Heart left ventricle (tissue), 16 donors: ENCODE measurements around the gene CPB2. TPM values are rescaled to one million over a fixed set of nuclear protein-coding genes. Genes with fewer than 3 reads are reported as not detected.

Experiments used
- ATAC-seq, 4 donors: fragments of 200-7000 bp; cut with Tn5 transposase; one replicate each; pipeline ENCODE4 v1.9.1; 2020 to 2022; ENCODE audit warnings: moderate library complexity in 4 of 4, mild to moderate bottlenecking in 3 of 4, moderate number of reproducible peaks in 1 of 4
- DNase-seq, 5 donors: peaks; one replicate each; pipeline ENCODE4 v3.0.0-alpha.2; 2020
- H3K27ac ChIP-seq, 12 donors: fragments of 200-600 bp; sonication (generic) in 4 of 12; one replicate each; pipeline versions ENCODE4 v1.5.0 to v1.8.0; 2016 to 2022; ENCODE audit warnings: mild to moderate bottlenecking in 2 of 12
- H3K27me3 ChIP-seq, 9 donors: fragments of 200-600 bp; sonication (generic) in 2 of 9; one replicate each; pipeline versions ENCODE4 v1.5.1 to v1.8.0; 2016 to 2022; ENCODE audit warnings: mild to moderate bottlenecking in 3 of 9
- H3K36me3 ChIP-seq, 9 donors: fragments of 200-600 bp; sonication (generic) in 2 of 9; one replicate each; pipeline versions ENCODE4 v1.5.0 to v1.8.0; 2018 to 2022; ENCODE audit warnings: mild to moderate bottlenecking in 2 of 9
- H3K4me1 ChIP-seq, 12 donors: fragments of 200-600 bp; sonication (generic) in 4 of 12; one replicate each; pipeline versions ENCODE4 v1.5.0 to v1.8.0; 2016 to 2022; ENCODE audit warnings: mild to moderate bottlenecking in 3 of 12
- H3K4me3 ChIP-seq, 12 donors: fragments of 200-600 bp; sonication (generic) in 4 of 12; one replicate each; pipeline versions ENCODE4 v1.5.0 to v1.8.0; 2017 to 2022; ENCODE audit warnings: mild to moderate bottlenecking in 9 of 12, moderate library complexity in 4 of 12
- H3K9me3 ChIP-seq, 12 donors: fragments of 200-600 bp; sonication (generic) in 4 of 12; one replicate each; pipeline versions ENCODE4 v1.5.0 to v1.8.0; 2016 to 2022; ENCODE audit warnings: mild to moderate bottlenecking in 1 of 12
- CTCF ChIP-seq, 12 donors: fragments of 200-600 bp; sonication (generic) in 4 of 12; IDR thresholded peaks; one replicate each; pipeline versions ENCODE4 v1.5.0 to v1.8.0; 2018 to 2022; ENCODE audit warnings: antibody characterized with exemption in 12 of 12, mild to moderate bottlenecking in 5 of 12
- POLR2A ChIP-seq, 2 donors: fragments of 450-650 bp; IDR thresholded peaks; one replicate each; pipeline ENCODE4 v1.6.1; 2017; ENCODE audit warnings: antibody characterized with exemption in 2 of 2, mild to moderate bottlenecking in 2 of 2, moderate library complexity in 2 of 2
- WGBS, 4 donors: extraction: QIAGEN DNeasy Blood & Tissue Kit in 2 of 4; methylation state at CpG; one replicate each; pipeline versions ENCODE4 v1.1.5 to v1.1.7; 2013 to 2018; 5-methylcytosine and 5-hydroxymethylcytosine counted together
- intact Hi-C, 10 donors: fragments of 100-400 bp; cut with DNase I; formaldehyde crosslinking; loops; one replicate each; pipeline versions ENCODE4 v1.11.1 to v1.14.2; 2022
- polyA plus RNA-seq, 2 donors: library from polyadenylated mRNA; stranded (reverse); fragments of 200-250 nt; gene quantifications; one replicate each; pipeline ENCODE4 v1.2.3, GENCODE V29; 2013
- total RNA-seq, 9 donors: library from RNA; depleted of rRNA in 2 of 9; stranded (reverse); fragments of >200 nt in 2 of 9; fragmentation: NEBNext Ultra II Directional in 3 of 9; extraction: Animal tissue kit (Norgen Biotek cat#: 25700) in 3 of 9; gene quantifications; one replicate each; pipeline versions ENCODE4 v1.1.0 to v1.2.4, GENCODE V29; 2016 to 2023
- donor health status: ischemic (EF 13 %, LVEDD 7.1; RV severe dilation, severe dysfunction).
- donor health status: healthy with polysubstance abuse.
- donor health status: DM: no; HTN: yes; CAD: no.
- donor health status: DM: no; HTN: no; CAD: no.
- donor health status: ischemic (EF 25% LVEDD 6.9; RV normal size, moderate dysfunction).
- donor health status: ischemic (EF 25% LVEDD 5.7; RV mildly dilated, moderate dysfunction).
- donor health status: healthy.
- donor health status: DM: yes; HTN: yes; CAD: no.
- donor health status: ischemic (EF 35%, LVEDD 5.7; RV mildly dilated, moderate dysfunction).
- donor health status: nonischemic (EF 11% LVEDD 7.7; RV severe dilation, severe dysfunction).
- donor health status: DM: yes; HTN: yes; CAD: no.
- donor health status: PGD.
- donor health status: ischemic (EF 29% LVEDD 5.4; RV normal size, mild dysfunction).
- donor health status: nonischemic (EF 23%, LVEDD 6.1; RV moderate dilation, normal function).

The CPB2 gene
- total and polyA plus RNA-seq, 11 donors = not detected

- no peak for TF ChIP-seq CTCF (IDR thresholded peaks at IDR 0.05)
- no peak for TF ChIP-seq POLR2A (IDR thresholded peaks at IDR 0.05)
- no peaks in the 10 kb centered on the region for H3K9me3 ChIP-seq
- no peak overlapping the region for H3K27ac ChIP-seq
- no peaks in the 10 kb centered on the region for H3K36me3 ChIP-seq
- ATAC-seq = no peak
- intact Hi-C loops = no loop called here
- 63 to 69% (median 66%) methylated on average over 2 of the region's 2 CpGs for WGBS, 4 donors
- no peaks in the 10 kb centered on the region for H3K27me3 ChIP-seq
- no peaks in the 10 kb centered on the region for H3K4me1 ChIP-seq
- no peak for DNase-seq
- no peak overlapping the region for H3K4me3 ChIP-seq
Observed at GRCh38 chr13:46079770-46080169, 25.1 kb downstream of the CPB2 start.

GRCh38 chr13:46077265-46077664 is 27.6 kb downstream of the CPB2 start:
- Histone ChIP-seq H3K4me1 (no peaks in the 10 kb centered on the region), H3K9me3 (no peaks in the 10 kb centered on the region), H3K4me3 (no peak overlapping the region), H3K27ac (no peak overlapping the region), H3K36me3 (no peaks in the 10 kb centered on the region), H3K27me3 (no peaks in the 10 kb centered on the region)
- no peak for ATAC-seq
- WGBS, 4 donors = 66 to 71% (median 69%) methylated on average over 1 of the region's 1 CpG
- no peak for TF ChIP-seq CTCF (IDR thresholded peaks at IDR 0.05)
- TF ChIP-seq POLR2A (IDR thresholded peaks at IDR 0.05) = no peak
- intact Hi-C loops = no loop called here
- no peak for DNase-seq

GRCh38 chr13:46076827-46077226 is 28.0 kb downstream of the CPB2 start:
- TF ChIP-seq POLR2A (IDR thresholded peaks at IDR 0.05) (no peak), CTCF (IDR thresholded peaks at IDR 0.05) (no peak)
- Histone ChIP-seq H3K4me3 (no peak overlapping the region), H3K4me1 (no peaks in the 10 kb centered on the region), H3K27ac (no peak overlapping the region), H3K27me3 (no peaks in the 10 kb centered on the region), H3K36me3 (no peaks in the 10 kb centered on the region), H3K9me3 (no peaks in the 10 kb centered on the region)
- DNase-seq (no peak), ATAC-seq (no peak)
- 60 to 93% (median 92%) methylated on average over 3 of the region's 3 CpGs for WGBS, 4 donors
- intact Hi-C loops = no loop called here

- intact Hi-C loops = no loop called here
- no peaks in the 10 kb centered on the region for H3K9me3 ChIP-seq
- TF ChIP-seq CTCF (IDR thresholded peaks at IDR 0.05) = no peak
- TF ChIP-seq POLR2A (IDR thresholded peaks at IDR 0.05) = no peak
Observed at GRCh38 chr13:46075811-46076210, 29.0 kb downstream of the CPB2 start.

More at GRCh38 chr13:46075811-46076210, 29.0 kb downstream of the CPB2 start:
- Histone ChIP-seq H3K4me1 (no peaks in the 10 kb centered on the region), H3K4me3 (no peak overlapping the region), H3K27ac (no peak overlapping the region), H3K36me3 (no peaks in the 10 kb centered on the region), H3K27me3 (no peaks in the 10 kb centered on the region)
- ATAC-seq = no peak
- WGBS, 4 donors = 96 to 100% (median 99%) methylated on average over 1 of the region's 1 CpG
- no peak for DNase-seq
